ENCODE measurements around the gene RPS6KA5. TPM values are rescaled to one million over a fixed set of nuclear protein-coding genes. Genes with fewer than 3 reads are reported as not detected.

RPS6KA5 gene
- total and polyA plus RNA-seq, 9 of the 15 experiments (the other 6 are each of a cell fraction or from before 2014, with no cell fraction given) = 0.88 to 7.7 (median 4.7) TPM

DNA sequence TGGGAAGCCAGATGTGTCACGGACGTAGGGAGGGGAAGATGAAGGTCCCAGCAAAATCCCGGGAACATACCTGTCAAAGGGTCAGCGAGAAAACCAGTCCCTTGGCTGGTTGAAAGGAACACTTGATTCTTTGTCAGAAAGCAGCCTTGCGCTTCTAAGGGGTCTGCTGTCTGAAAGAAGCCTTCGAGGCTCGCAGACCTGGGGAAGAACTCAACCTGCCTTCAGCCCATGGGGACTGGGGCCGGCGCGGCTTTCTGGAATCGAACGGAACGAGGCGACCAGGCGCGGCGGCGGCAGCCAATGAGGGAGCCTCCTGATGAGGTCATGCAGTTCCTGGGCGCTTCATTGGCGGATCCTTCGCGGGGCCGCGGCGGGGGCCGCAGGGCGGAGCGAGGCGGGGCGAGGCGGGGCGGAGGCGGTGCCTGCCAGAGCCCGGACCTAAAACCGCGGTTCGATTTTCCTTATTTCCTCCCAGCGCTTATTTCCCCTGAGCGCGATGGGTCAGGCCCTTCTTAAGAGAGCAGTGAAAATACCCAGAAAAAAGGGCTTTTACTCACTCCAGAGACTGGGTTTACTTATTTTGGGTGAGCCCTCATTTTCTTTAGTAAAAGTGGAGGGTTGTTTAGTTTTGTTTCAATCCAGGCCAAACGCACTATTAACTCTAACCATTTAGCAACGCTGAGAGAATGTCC is 232.4 kb downstream of the RPS6KA5 start (continued):
- TF ChIP-seq, protein P1, sequence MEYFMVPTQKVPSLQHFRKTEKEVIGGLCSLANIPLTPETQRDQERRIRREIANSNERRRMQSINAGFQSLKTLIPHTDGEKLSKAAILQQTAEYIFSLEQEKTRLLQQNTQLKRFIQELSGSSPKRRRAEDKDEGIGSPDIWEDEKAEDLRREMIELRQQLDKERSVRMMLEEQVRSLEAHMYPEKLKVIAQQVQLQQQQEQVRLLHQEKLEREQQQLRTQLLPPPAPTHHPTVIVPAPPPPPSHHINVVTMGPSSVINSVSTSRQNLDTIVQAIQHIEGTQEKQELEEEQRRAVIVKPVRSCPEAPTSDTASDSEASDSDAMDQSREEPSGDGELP (CRISPR knock-in tag; IDR thresholded peaks at IDR 0.05; ENCODE audit: borderline replicate concordance) = peak; percentile 74
- no peak for TF ChIP-seq KDM4B (IDR thresholded peaks at IDR 0.05; ENCODE audit: borderline replicate concordance in 2 of 2, low read depth in 1 of 2)
- TF ChIP-seq TCF7L2 (IDR thresholded peaks at IDR 0.05; ENCODE audit: low read depth, low read length) = no peak
- TF ChIP-seq, protein P2, sequence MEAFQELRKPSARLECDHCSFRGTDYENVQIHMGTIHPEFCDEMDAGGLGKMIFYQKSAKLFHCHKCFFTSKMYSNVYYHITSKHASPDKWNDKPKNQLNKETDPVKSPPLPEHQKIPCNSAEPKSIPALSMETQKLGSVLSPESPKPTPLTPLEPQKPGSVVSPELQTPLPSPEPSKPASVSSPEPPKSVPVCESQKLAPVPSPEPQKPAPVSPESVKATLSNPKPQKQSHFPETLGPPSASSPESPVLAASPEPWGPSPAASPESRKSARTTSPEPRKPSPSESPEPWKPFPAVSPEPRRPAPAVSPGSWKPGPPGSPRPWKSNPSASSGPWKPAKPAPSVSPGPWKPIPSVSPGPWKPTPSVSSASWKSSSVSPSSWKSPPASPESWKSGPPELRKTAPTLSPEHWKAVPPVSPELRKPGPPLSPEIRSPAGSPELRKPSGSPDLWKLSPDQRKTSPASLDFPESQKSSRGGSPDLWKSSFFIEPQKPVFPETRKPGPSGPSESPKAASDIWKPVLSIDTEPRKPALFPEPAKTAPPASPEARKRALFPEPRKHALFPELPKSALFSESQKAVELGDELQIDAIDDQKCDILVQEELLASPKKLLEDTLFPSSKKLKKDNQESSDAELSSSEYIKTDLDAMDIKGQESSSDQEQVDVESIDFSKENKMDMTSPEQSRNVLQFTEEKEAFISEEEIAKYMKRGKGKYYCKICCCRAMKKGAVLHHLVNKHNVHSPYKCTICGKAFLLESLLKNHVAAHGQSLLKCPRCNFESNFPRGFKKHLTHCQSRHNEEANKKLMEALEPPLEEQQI (IDR thresholded peaks at IDR 0.05) = no peak
- TF ChIP-seq LARP7 (IDR thresholded peaks at IDR 0.05) = no peak
- TF ChIP-seq, protein P3, sequence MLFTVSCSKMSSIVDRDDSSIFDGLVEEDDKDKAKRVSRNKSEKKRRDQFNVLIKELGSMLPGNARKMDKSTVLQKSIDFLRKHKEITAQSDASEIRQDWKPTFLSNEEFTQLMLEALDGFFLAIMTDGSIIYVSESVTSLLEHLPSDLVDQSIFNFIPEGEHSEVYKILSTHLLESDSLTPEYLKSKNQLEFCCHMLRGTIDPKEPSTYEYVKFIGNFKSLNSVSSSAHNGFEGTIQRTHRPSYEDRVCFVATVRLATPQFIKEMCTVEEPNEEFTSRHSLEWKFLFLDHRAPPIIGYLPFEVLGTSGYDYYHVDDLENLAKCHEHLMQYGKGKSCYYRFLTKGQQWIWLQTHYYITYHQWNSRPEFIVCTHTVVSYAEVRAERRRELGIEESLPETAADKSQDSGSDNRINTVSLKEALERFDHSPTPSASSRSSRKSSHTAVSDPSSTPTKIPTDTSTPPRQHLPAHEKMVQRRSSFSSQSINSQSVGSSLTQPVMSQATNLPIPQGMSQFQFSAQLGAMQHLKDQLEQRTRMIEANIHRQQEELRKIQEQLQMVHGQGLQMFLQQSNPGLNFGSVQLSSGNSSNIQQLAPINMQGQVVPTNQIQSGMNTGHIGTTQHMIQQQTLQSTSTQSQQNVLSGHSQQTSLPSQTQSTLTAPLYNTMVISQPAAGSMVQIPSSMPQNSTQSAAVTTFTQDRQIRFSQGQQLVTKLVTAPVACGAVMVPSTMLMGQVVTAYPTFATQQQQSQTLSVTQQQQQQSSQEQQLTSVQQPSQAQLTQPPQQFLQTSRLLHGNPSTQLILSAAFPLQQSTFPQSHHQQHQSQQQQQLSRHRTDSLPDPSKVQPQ (CRISPR knock-in tag; IDR thresholded peaks at IDR 0.05; ENCODE audit: borderline replicate concordance) = no peak
- TF ChIP-seq POLR2H (tag; IDR thresholded peaks at IDR 0.05; ENCODE audit: low read depth) = peak; percentile 56
- TF ChIP-seq CXXC5 (CRISPR knock-in tag; IDR thresholded peaks at IDR 0.05) = peak; percentile 70
- TF ChIP-seq JUN (IDR thresholded peaks at IDR 0.05; ENCODE audit: borderline replicate concordance, low read depth, low read length) = peak; percentile 60; the same call in 1 of the 2 replicates
- TF ChIP-seq JUN (CRISPR knock-in tag; IDR thresholded peaks at IDR 0.05; ENCODE audit: borderline replicate concordance) = no peak
- TF ChIP-seq ZNF436 (CRISPR knock-in tag; IDR thresholded peaks at IDR 0.05) = no peak
- TF ChIP-seq U2AF2 (optimal IDR thresholded peaks at IDR 0.05; ENCODE audit: low read depth, low read length) = no peak
- peak; percentile 59 for TF ChIP-seq POLR2AphosphoS5 (IDR thresholded peaks at IDR 0.05; ENCODE audit: control insufficient read depth, insufficient read depth, low read depth, low read length)
- peak; percentile 40 for TF ChIP-seq TAF9B (IDR thresholded peaks at IDR 0.05; ENCODE audit: partially characterized antibody)
- TF ChIP-seq, protein P4, sequence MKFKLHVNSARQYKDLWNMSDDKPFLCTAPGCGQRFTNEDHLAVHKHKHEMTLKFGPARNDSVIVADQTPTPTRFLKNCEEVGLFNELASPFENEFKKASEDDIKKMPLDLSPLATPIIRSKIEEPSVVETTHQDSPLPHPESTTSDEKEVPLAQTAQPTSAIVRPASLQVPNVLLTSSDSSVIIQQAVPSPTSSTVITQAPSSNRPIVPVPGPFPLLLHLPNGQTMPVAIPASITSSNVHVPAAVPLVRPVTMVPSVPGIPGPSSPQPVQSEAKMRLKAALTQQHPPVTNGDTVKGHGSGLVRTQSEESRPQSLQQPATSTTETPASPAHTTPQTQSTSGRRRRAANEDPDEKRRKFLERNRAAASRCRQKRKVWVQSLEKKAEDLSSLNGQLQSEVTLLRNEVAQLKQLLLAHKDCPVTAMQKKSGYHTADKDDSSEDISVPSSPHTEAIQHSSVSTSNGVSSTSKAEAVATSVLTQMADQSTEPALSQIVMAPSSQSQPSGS (CRISPR knock-in tag; IDR thresholded peaks at IDR 0.05) = peak; percentile 94
- TF ChIP-seq NR2F6 (CRISPR knock-in tag; IDR thresholded peaks at IDR 0.05) = no peak
- TF ChIP-seq SUPT5H (IDR thresholded peaks at IDR 0.05) = peak; percentile 82
